HepG2 (cell line): ENCODE results near the gene PDSS2. TPM values are rescaled to one million over a fixed set of nuclear protein-coding genes. Genes with fewer than 3 reads are reported as not detected.

Experiments
- ATAC-seq: fragments of 200-7000 bp; cut with Tn5 transposase; 3 replicates; pipeline ENCODE4 v1.9.1; 2020; ENCODE audit warnings: mild to moderate bottlenecking, moderate library complexity
- BruUV-seq: library from RNA; stranded (reverse); fragments of 400-500 nt; replicated peaks from 2 replicates; lab custom pipeline; 2021; lab: Mats Ljungman, UMichigan
- CTCF ChIA-PET: fragments of 300-600 bp; formaldehyde crosslinking; extraction: SDS; loops from one replicate; lab custom pipeline; 2021; ENCODE audit warnings: low total read pairs, inconsistent platforms, low intra/inter-chr PET ratio; lab: Yijun Ruan, JAX
- POLR2A ChIA-PET: fragments of 350-600 bp; sonication (Branson Sonifier 250); formaldehyde crosslinking; loops from one replicate; lab custom pipeline; 2020; ENCODE audit warnings: antibody characterized with exemption, inconsistent platforms; lab: Yijun Ruan, JAX
- DNase-seq: peaks from one replicate; pipeline ENCODE4 v3.0.0-alpha.2; 2015; ENCODE audit warnings: low spot score
- FAIRE-seq: peaks from 3 replicates; lab custom pipeline; 2011; peaks lifted over from hg19 to GRCh38; lab: Jason Lieb, UNC
- H2AFZ ChIP-seq: one replicate; pipeline ENCODE4 v1.6.1; 2011; ENCODE audit warnings: low read length, inconsistent platforms
- H3K27ac ChIP-seq: fragments of 300-600 bp; 3 replicates; pipeline ENCODE4 v1.8.0; 2011; ENCODE audit warnings: mixed run types, mild to moderate bottlenecking, mixed read lengths, low read length, inconsistent platforms; ENCODE audit not compliant: insufficient read depth; ENCODE audit errors: extremely low read length
- H3K27me3 ChIP-seq, 2 experiments: fragments of 200-600 bp in 1 of 2; 2 replicates in 1 of 2; 3 replicates in 1 of 2; pipeline versions ENCODE4 v1.6.0 to v1.8.0; 2011; ENCODE audit warnings: low read length in 2 of 2, mild to moderate bottlenecking in 2 of 2, moderate library complexity in 2 of 2, inconsistent platforms in 1 of 2; ENCODE audit not compliant: insufficient read depth in 2 of 2, control insufficient read depth in 1 of 2
- H3K36me3 ChIP-seq, 2 experiments: fragments of 200-600 bp in 1 of 2; replicated peaks in 1 of 2; 2 replicates in 1 of 2; 3 replicates in 1 of 2; pipeline versions ENCODE4 v1.5.1 to v1.8.0; 2011; ENCODE audit warnings: low read length in 2 of 2, inconsistent platforms in 1 of 2; ENCODE audit not compliant: insufficient read depth in 2 of 2, control insufficient read depth in 1 of 2
- H3K4me1 ChIP-seq: 2 replicates; pipeline ENCODE4 v1.5.1; 2012; ENCODE audit warnings: low read length, inconsistent platforms; ENCODE audit not compliant: insufficient read depth
- H3K4me2 ChIP-seq: 2 replicates; pipeline ENCODE4 v1.6.0; 2011; ENCODE audit warnings: low read depth, low read length, inconsistent platforms
- H3K4me3 ChIP-seq, 3 experiments: fragments of 200-600 bp in 1 of 3; sonication (generic), shearing (Covaris generic) in 1 of 3; replicated peaks in 1 of 3; 2 replicates each; pipeline ENCODE4 v1.5.1; 2011 to 2016; ENCODE audit warnings: low read length in 3 of 3, inconsistent platforms in 2 of 3, low read depth in 2 of 3, mild to moderate bottlenecking in 2 of 3, control low read depth in 1 of 3, mixed read lengths in 1 of 3; ENCODE audit not compliant: insufficient read depth in 1 of 3
- H3K79me2 ChIP-seq: one replicate; pipeline ENCODE4 v1.6.1; 2011; ENCODE audit warnings: low read length, inconsistent platforms; ENCODE audit not compliant: insufficient read depth
- H3K9ac ChIP-seq: 2 replicates; pipeline ENCODE4 v1.6.0; 2011; ENCODE audit warnings: mild to moderate bottlenecking, low read depth, low read length, inconsistent platforms; ENCODE audit not compliant: insufficient read depth
- H3K9me3 ChIP-seq: 2 replicates; pipeline ENCODE4 v1.5.1; 2012; ENCODE audit warnings: mild to moderate bottlenecking, low read length
- H4K20me1 ChIP-seq: 2 replicates; pipeline ENCODE4 v1.6.0; 2011; ENCODE audit warnings: inconsistent platforms, mild to moderate bottlenecking, low read length, moderate library complexity; ENCODE audit not compliant: insufficient read depth
- ARID5B ChIP-seq: IDR thresholded peaks from 2 replicates; pipeline ENCODE4 v1.4.0; 2020; ENCODE audit warnings: mild to moderate bottlenecking, missing genetic modification reagents
- IRX3 ChIP-seq: sonication (generic); formaldehyde crosslinking; IDR thresholded peaks from 2 replicates; pipeline ENCODE4 v1.8.1; 2023; ENCODE audit warnings: mild to moderate bottlenecking, low read depth, missing genetic modification reagents, borderline replicate concordance
- KAT7 ChIP-seq: IDR thresholded peaks from 2 replicates; pipeline ENCODE4 v1.6.1; 2018; ENCODE audit warnings: borderline replicate concordance, missing compliant biosample characterization
- NFE2L1 ChIP-seq: sonication (generic); formaldehyde crosslinking; IDR thresholded peaks from 2 replicates; pipeline ENCODE4 v1.4.0; 2020; ENCODE audit warnings: missing genetic modification reagents, mild to moderate bottlenecking, borderline replicate concordance
- ZNF609 ChIP-seq: sonication (generic); formaldehyde crosslinking; IDR thresholded peaks from 2 replicates; pipeline ENCODE4 v1.4.0; 2020; ENCODE audit warnings: mild to moderate bottlenecking, missing genetic modification reagents, borderline replicate concordance
- WGBS: methylation state at CpG from one replicate; pipeline ENCODE4 v1.1.6; 2017; ENCODE audit warnings: low lambda C conversion rate; 5-methylcytosine and 5-hydroxymethylcytosine counted together
- in situ Hi-C: cut with HindIII; loops from 2 replicates; pipeline ENCODE4 v1.10.0; 2017; ENCODE audit warnings: low pct_unique_long_range_greater_than_20kb; ENCODE audit not compliant: extremely low pct_ligation_motif_present
- intact Hi-C: fragments of 100-400 bp; cut with micrococcal nuclease; formaldehyde crosslinking; loops from one replicate; pipeline ENCODE4 v1.10.0; 2022; ENCODE audit not compliant: unreplicated experiment
- polyA plus RNA-seq, 8 experiments: library from polyadenylated mRNA; depleted of rRNA in 3 of 8; stranded (reverse) in 7 of 8; unstranded in 1 of 8; fragments of >200 nt; fragmentation: Illumina TruSeq in 4 of 8; extraction: Trizol in 4 of 8; gene quantifications; 2 replicates each; pipeline versions ENCODE4 v1.2.1 to v1.2.3, GENCODE V29; 2011 to 2016; ENCODE audit warnings: low read depth in 4 of 8, missing spikeins in 1 of 8, mixed read lengths in 1 of 8; ENCODE audit not compliant: insufficient read depth in 1 of 8
- total RNA-seq, 5 experiments: library from RNA; depleted of rRNA; stranded (reverse); fragments of >200 nt; fragmentation: Illumina TruSeq; extraction: Trizol; gene quantifications; 2 replicates each; pipeline ENCODE4 v1.2.3, GENCODE V29; 2016; ENCODE audit warnings: low read depth in 1 of 5

PDSS2 gene
- total and polyA plus RNA-seq, 2 of the 13 experiments (the other 11 are each of a cell fraction or from before 2014, with no cell fraction given): 16.2 to 17.0 TPM

GRCh38 chr6:107495971-107496370, 36.6 kb upstream of the PDSS2 start:
- 75% methylated on average over 2 of the region's 2 CpGs for WGBS
- FAIRE-seq: no peak
- Histone ChIP-seq H3K9ac (no peak overlapping the region), H3K4me2 (peak overlapping the region; percentile 26; the same call in 1 of the 2 replicates), H3K9me3 (no peaks in the 10 kb centered on the region), H4K20me1 (no peaks in the 10 kb centered on the region; the same call in 1 of the 2 replicates), H3K36me3 (no peaks in the 10 kb centered on the region; a peak in 1 of 5 replicates), H3K4me1 (peaks cover 63% of the 10 kb centered on the region), H3K4me3 (no peak overlapping the region), H2AFZ (no peak overlapping the region), H3K27me3 (no peaks in the 10 kb centered on the region), H3K27ac (no peak overlapping the region), H3K79me2 (peaks cover 89% of the 10 kb centered on the region)
- BruUV-seq: no TSS peak
- CTCF ChIA-PET: no interaction called here
- POLR2A ChIA-PET: no interaction called here
- TF ChIP-seq ZNF609 (CRISPR knock-in tag) (no peak), ARID5B (CRISPR knock-in tag) (no peak), NFE2L1 (CRISPR knock-in tag) (no peak), IRX3 (CRISPR knock-in tag) (no peak), KAT7 (CRISPR knock-in tag) (no peak)
- DNase-seq: no peak
- ATAC-seq: no peak
- in situ Hi-C loops (loop anchor here (5.0 kb wide), 1 partner anchor 36 kb away; no protein-coding TSS in a partner anchor), intact Hi-C loops (loop anchor here (10.0 kb wide), 1 partner anchor 181 kb away; no protein-coding TSS in a partner anchor)
